GM12878 (cell line): ENCODE measurements around the gene METTL9.
"Not testable (repeated sequence)": the region's sequence is repeated elsewhere in the genome, so short reads cannot be mapped to it uniquely, and the experiment has no call there.

Experiments used
- CBX5 ChIP-seq: sonication (generic); IDR thresholded peaks from 2 replicates; pipeline ENCODE4 v1.6.1; 2016; ENCODE audit warnings: low read depth, moderate library complexity, mild to moderate bottlenecking, inconsistent platforms
- EZH2 ChIP-seq: IDR thresholded peaks from 2 replicates; pipeline ENCODE4 v1.6.1; 2012; ENCODE audit warnings: low read depth, mild to moderate bottlenecking, control low read depth, inconsistent platforms, low read length, borderline replicate concordance; ENCODE audit not compliant: control insufficient read depth
- FOXM1 ChIP-seq: IDR thresholded peaks from 2 replicates; pipeline ENCODE4 v1.6.1; 2012; ENCODE audit warnings: low read depth, mild to moderate bottlenecking, inconsistent platforms, low read length, moderate library complexity
- MEF2A ChIP-seq: IDR thresholded peaks from 2 replicates; pipeline ENCODE4 v1.6.1; 2011; ENCODE audit warnings: low read depth, mild to moderate bottlenecking, low read length, moderate library complexity; ENCODE audit not compliant: insufficient read depth
- MTA3 ChIP-seq: IDR thresholded peaks from 2 replicates; pipeline ENCODE4 v1.6.1; 2012; ENCODE audit warnings: low read length, inconsistent platforms, borderline replicate concordance
- POLR2A ChIP-seq: IDR thresholded peaks from 2 replicates; pipeline ENCODE4 v1.6.1; 2011; ENCODE audit warnings: low read depth, mild to moderate bottlenecking, low read length
- SMC3 ChIP-seq: IDR thresholded peaks from 2 replicates; pipeline ENCODE4 v1.6.1; 2011; ENCODE audit warnings: low read length, improper control_type of control experiment, borderline replicate concordance
- TF ChIP-seq, protein P1 (sequence below), 3 experiments: IDR thresholded peaks in 2 of 3; conservative IDR thresholded peaks in 1 of 3; 2 replicates each; pipeline ENCODE4 v1.5.1; 2011; ENCODE audit warnings: low read depth in 3 of 3, low read length in 3 of 3, mild to moderate bottlenecking in 3 of 3, control low read depth in 2 of 3, moderate library complexity in 2 of 3, inconsistent platforms in 1 of 3, mixed read lengths in 1 of 3; ENCODE audit not compliant: control insufficient read depth in 2 of 3, insufficient read depth in 1 of 3; ENCODE audit errors: extremely low read depth in 1 of 3
- TF ChIP-seq, protein P2 (sequence below): IDR thresholded peaks from 2 replicates; pipeline ENCODE4 v1.6.1; 2011; ENCODE audit warnings: borderline replicate concordance, low read depth, mild to moderate bottlenecking, moderate library complexity, mixed read lengths, low read length; ENCODE audit not compliant: insufficient read depth; ENCODE audit errors: extremely low read length

- TF ChIP-seq POLR2A, MEF2A, MTA3, FOXM1, CBX5, SMC3, EZH2: not testable (repeated sequence)
- TF ChIP-seq, protein P1, sequence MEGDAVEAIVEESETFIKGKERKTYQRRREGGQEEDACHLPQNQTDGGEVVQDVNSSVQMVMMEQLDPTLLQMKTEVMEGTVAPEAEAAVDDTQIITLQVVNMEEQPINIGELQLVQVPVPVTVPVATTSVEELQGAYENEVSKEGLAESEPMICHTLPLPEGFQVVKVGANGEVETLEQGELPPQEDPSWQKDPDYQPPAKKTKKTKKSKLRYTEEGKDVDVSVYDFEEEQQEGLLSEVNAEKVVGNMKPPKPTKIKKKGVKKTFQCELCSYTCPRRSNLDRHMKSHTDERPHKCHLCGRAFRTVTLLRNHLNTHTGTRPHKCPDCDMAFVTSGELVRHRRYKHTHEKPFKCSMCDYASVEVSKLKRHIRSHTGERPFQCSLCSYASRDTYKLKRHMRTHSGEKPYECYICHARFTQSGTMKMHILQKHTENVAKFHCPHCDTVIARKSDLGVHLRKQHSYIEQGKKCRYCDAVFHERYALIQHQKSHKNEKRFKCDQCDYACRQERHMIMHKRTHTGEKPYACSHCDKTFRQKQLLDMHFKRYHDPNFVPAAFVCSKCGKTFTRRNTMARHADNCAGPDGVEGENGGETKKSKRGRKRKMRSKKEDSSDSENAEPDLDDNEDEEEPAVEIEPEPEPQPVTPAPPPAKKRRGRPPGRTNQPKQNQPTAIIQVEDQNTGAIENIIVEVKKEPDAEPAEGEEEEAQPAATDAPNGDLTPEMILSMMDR (IDR thresholded peaks at IDR 0.05 in 2 of 3, conservative IDR thresholded peaks at IDR 0.05 in 1 of 3; ENCODE audit: control insufficient read depth in 2 of 3, extremely low read depth in 1 of 3, insufficient read depth in 1 of 3, low read depth in 3 of 3, low read length in 3 of 3) = not testable (repeated sequence)
- TF ChIP-seq, protein P2, sequence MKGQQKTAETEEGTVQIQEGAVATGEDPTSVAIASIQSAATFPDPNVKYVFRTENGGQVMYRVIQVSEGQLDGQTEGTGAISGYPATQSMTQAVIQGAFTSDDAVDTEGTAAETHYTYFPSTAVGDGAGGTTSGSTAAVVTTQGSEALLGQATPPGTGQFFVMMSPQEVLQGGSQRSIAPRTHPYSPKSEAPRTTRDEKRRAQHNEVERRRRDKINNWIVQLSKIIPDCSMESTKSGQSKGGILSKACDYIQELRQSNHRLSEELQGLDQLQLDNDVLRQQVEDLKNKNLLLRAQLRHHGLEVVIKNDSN = not testable (repeated sequence)
These were observed 32.0 kb downstream of the METTL9 start for GRCh38 chr16:21631376-21631775.
